ENCODE measurements around the gene UST. TPM values are rescaled to one million over a fixed set of nuclear protein-coding genes. Genes with fewer than 3 reads are reported as not detected.

The UST gene
- total RNA-seq, 1 donor from 2014 or later = 23.2 TPM

- TF ChIP-seq, protein P1, sequence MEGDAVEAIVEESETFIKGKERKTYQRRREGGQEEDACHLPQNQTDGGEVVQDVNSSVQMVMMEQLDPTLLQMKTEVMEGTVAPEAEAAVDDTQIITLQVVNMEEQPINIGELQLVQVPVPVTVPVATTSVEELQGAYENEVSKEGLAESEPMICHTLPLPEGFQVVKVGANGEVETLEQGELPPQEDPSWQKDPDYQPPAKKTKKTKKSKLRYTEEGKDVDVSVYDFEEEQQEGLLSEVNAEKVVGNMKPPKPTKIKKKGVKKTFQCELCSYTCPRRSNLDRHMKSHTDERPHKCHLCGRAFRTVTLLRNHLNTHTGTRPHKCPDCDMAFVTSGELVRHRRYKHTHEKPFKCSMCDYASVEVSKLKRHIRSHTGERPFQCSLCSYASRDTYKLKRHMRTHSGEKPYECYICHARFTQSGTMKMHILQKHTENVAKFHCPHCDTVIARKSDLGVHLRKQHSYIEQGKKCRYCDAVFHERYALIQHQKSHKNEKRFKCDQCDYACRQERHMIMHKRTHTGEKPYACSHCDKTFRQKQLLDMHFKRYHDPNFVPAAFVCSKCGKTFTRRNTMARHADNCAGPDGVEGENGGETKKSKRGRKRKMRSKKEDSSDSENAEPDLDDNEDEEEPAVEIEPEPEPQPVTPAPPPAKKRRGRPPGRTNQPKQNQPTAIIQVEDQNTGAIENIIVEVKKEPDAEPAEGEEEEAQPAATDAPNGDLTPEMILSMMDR (IDR thresholded peaks at IDR 0.05; ENCODE audit: unreplicated experiment) = no peak
- no peak for DNase-seq (ENCODE audit: low spot score)
- H3K9me3 Mint-ChIP-seq (ENCODE audit: unreplicated experiment) = no peaks in the 10 kb centered on the region
- H3K36me3 Mint-ChIP-seq (ENCODE audit: low read depth, unreplicated experiment) = peaks cover 8% of the 10 kb centered on the region
- no peak overlapping the region for H3K4me3 Mint-ChIP-seq (ENCODE audit: unreplicated experiment)
- peaks cover 12% of the 10 kb centered on the region for H3K4me1 Mint-ChIP-seq (ENCODE audit: unreplicated experiment)
- no peak overlapping the region for H3K27ac Mint-ChIP-seq (ENCODE audit: unreplicated experiment)
- no peaks in the 10 kb centered on the region for H3K27me3 Mint-ChIP-seq (ENCODE audit: unreplicated experiment)
Observed at GRCh38 chr6:149078211-149078782, 331.5 kb downstream of the UST start.

DNA sequence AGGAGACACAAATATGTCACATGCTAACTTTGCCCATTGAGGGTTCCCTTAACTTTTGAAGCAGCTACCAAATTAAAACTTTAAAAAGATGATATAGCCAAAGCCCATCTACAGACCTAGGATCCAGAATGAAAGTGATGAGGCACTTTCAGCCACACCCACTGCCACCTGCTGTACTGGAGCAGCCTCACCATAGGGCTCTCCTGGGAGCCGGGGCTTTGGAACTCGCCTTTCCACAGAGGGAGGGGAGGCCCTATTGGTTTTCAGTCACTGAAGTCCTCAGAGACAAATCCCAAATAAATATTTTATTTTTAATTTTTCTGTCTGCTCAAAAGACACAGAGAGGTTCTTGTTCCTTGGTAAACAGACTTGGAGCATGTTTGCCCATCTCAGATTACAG, 332.6 kb downstream of the UST start:
- Mint-ChIP-seq H3K4me3 (ENCODE audit: unreplicated experiment) (no peak overlapping the region), H3K4me1 (ENCODE audit: unreplicated experiment) (peaks cover 16% of the 10 kb centered on the region), H3K36me3 (ENCODE audit: low read depth, unreplicated experiment) (peaks cover 4% of the 10 kb centered on the region), H3K9me3 (ENCODE audit: unreplicated experiment) (no peaks in the 10 kb centered on the region), H3K27ac (ENCODE audit: unreplicated experiment) (no peak overlapping the region), H3K27me3 (ENCODE audit: unreplicated experiment) (no peaks in the 10 kb centered on the region)
- TF ChIP-seq, protein P1 (IDR thresholded peaks at IDR 0.05; ENCODE audit: unreplicated experiment) = no peak
- no peak for DNase-seq (ENCODE audit: low spot score)

- no peaks in the 10 kb centered on the region for H3K36me3 Mint-ChIP-seq (ENCODE audit: low read depth, unreplicated experiment)
- no peaks in the 10 kb centered on the region for H3K27me3 Mint-ChIP-seq (ENCODE audit: unreplicated experiment)
- H3K4me3 Mint-ChIP-seq (ENCODE audit: unreplicated experiment) = no peak overlapping the region
- no peaks in the 10 kb centered on the region for H3K9me3 Mint-ChIP-seq (ENCODE audit: unreplicated experiment)
- DNase-seq (ENCODE audit: low spot score) = no peak
- TF ChIP-seq, protein P1 (IDR thresholded peaks at IDR 0.05; ENCODE audit: unreplicated experiment) = no peak
- peaks cover 16% of the 10 kb centered on the region for H3K4me1 Mint-ChIP-seq (ENCODE audit: unreplicated experiment)
- no peak overlapping the region for H3K27ac Mint-ChIP-seq (ENCODE audit: unreplicated experiment)
Observed at GRCh38 chr6:149079911-149080491, 333.2 kb downstream of the UST start.

GRCh38 chr6:149080511-149080910, 333.7 kb downstream of the UST start:
- Mint-ChIP-seq H3K4me1 (ENCODE audit: unreplicated experiment) (peaks cover 16% of the 10 kb centered on the region), H3K27ac (ENCODE audit: unreplicated experiment) (no peak overlapping the region), H3K27me3 (ENCODE audit: unreplicated experiment) (no peaks in the 10 kb centered on the region), H3K9me3 (ENCODE audit: unreplicated experiment) (no peaks in the 10 kb centered on the region), H3K4me3 (ENCODE audit: unreplicated experiment) (no peak overlapping the region), H3K36me3 (ENCODE audit: low read depth, unreplicated experiment) (no peaks in the 10 kb centered on the region)
- TF ChIP-seq, protein P1 (IDR thresholded peaks at IDR 0.05; ENCODE audit: unreplicated experiment) = no peak
- no peak for DNase-seq (ENCODE audit: low spot score)

GRCh38 chr6:149081281-149081680, 334.5 kb downstream of the UST start:
- no peak for DNase-seq (ENCODE audit: low spot score)
- peaks cover 16% of the 10 kb centered on the region for H3K4me1 Mint-ChIP-seq (ENCODE audit: unreplicated experiment)
- no peak overlapping the region for H3K27ac Mint-ChIP-seq (ENCODE audit: unreplicated experiment)
- no peaks in the 10 kb centered on the region for H3K9me3 Mint-ChIP-seq (ENCODE audit: unreplicated experiment)
- H3K4me3 Mint-ChIP-seq (ENCODE audit: unreplicated experiment) = no peak overlapping the region
- TF ChIP-seq, protein P1 (IDR thresholded peaks at IDR 0.05; ENCODE audit: unreplicated experiment) = no peak
- H3K27me3 Mint-ChIP-seq (ENCODE audit: unreplicated experiment) = no peaks in the 10 kb centered on the region
- no peaks in the 10 kb centered on the region for H3K36me3 Mint-ChIP-seq (ENCODE audit: low read depth, unreplicated experiment)
